Sigmoid colon (tissue), 4 donors: ENCODE measurements around the gene CFAP99.

Experiments used
- CTCF ChIP-seq, 4 experiments: fragments of 450-650 bp in 3 of 4; fragments of 200-600 bp in 1 of 4; IDR thresholded peaks; one replicate each; pipeline ENCODE4 v1.5.1; 2016 to 2019; ENCODE audit warnings: antibody characterized with exemption in 4 of 4, mild to moderate bottlenecking in 3 of 4, moderate library complexity in 2 of 4
- EP300 ChIP-seq, 4 donors: sonication (generic); formaldehyde crosslinking; IDR thresholded peaks; one replicate each; pipeline ENCODE4 v1.6.1; 2017; ENCODE audit warnings: antibody characterized with exemption in 4 of 4
- POLR2A ChIP-seq, 2 donors: fragments of 450-650 bp; IDR thresholded peaks; one replicate each; pipeline ENCODE4 v1.6.1; 2016; ENCODE audit warnings: antibody characterized with exemption in 2 of 2, mild to moderate bottlenecking in 2 of 2, moderate library complexity in 2 of 2

GRCh38 chr4:2511645-2512131 lies 92.9 kb downstream of the CFAP99 start:
- TF ChIP-seq CTCF (IDR thresholded peaks at IDR 0.05), result no peak
- no peak for TF ChIP-seq POLR2A (IDR thresholded peaks at IDR 0.05)
- TF ChIP-seq EP300 (IDR thresholded peaks at IDR 0.05), result no peak
